H9 (cell line): Measurements from ENCODE around the gene SH2B2. TPM values are rescaled to one million over a fixed set of nuclear protein-coding genes. Genes with fewer than 3 reads are reported as not detected.

Source experiments
- DNase-seq: peaks from one replicate; pipeline ENCODE4 v3.0.0-alpha.2; 2017
- H2AFZ ChIP-seq: one replicate; pipeline ENCODE4 v1.6.1; 2013; ENCODE audit warnings: mild to moderate bottlenecking, low read length, control low read depth, moderate library complexity
- H2AK5ac ChIP-seq: 2 replicates; pipeline ENCODE4 v1.6.1; 2013; ENCODE audit warnings: low read length, control low read depth, mixed read lengths; ENCODE audit not compliant: insufficient read length
- H2BK120ac ChIP-seq: one replicate; pipeline ENCODE4 v1.6.1; 2013; ENCODE audit warnings: low read depth, mild to moderate bottlenecking, low read length, control low read depth, inconsistent platforms; ENCODE audit not compliant: poor library complexity, severe bottlenecking
- H2BK12ac ChIP-seq: 2 replicates; pipeline ENCODE4 v1.6.1; 2013; ENCODE audit warnings: low read length, control low read depth, mixed read lengths, low read depth; ENCODE audit not compliant: insufficient read length
- H2BK15ac ChIP-seq: 2 replicates; pipeline ENCODE4 v1.6.1; 2013; ENCODE audit warnings: low read depth, low read length, control low read depth
- H2BK20ac ChIP-seq: one replicate; pipeline ENCODE4 v1.6.1; 2013; ENCODE audit warnings: low read depth, mild to moderate bottlenecking, low read length, control low read depth, inconsistent platforms; ENCODE audit not compliant: poor library complexity, severe bottlenecking
- H2BK5ac ChIP-seq: 2 replicates; pipeline ENCODE4 v1.6.1; 2013; ENCODE audit warnings: low read length, control low read depth, mixed read lengths; ENCODE audit not compliant: insufficient read length
- H3K14ac ChIP-seq: 2 replicates; pipeline ENCODE4 v1.6.1; 2013; ENCODE audit warnings: low read length, control low read depth; ENCODE audit not compliant: insufficient read depth
- H3K18ac ChIP-seq: 2 replicates; pipeline ENCODE4 v1.6.1; 2013; ENCODE audit warnings: low read depth, mild to moderate bottlenecking, mixed read lengths, low read length, control low read depth; ENCODE audit not compliant: insufficient read length
- H3K23ac ChIP-seq: 2 replicates; pipeline ENCODE4 v1.6.1; 2013; ENCODE audit warnings: low read length, control low read depth, mixed read lengths, low read depth; ENCODE audit not compliant: insufficient read length
- H3K23me2 ChIP-seq: 2 replicates; pipeline ENCODE4 v1.6.1; 2013; ENCODE audit warnings: low read depth, mild to moderate bottlenecking, mixed read lengths, low read length, control low read depth; ENCODE audit not compliant: insufficient read length, poor library complexity, severe bottlenecking
- H3K27ac ChIP-seq: 2 replicates; pipeline ENCODE4 v1.5.1; 2013; ENCODE audit warnings: low read length, control low read depth, mixed read lengths, low read depth; ENCODE audit not compliant: insufficient read length
- H3K27me3 ChIP-seq: 2 replicates; pipeline ENCODE4 v1.6.1; 2013; ENCODE audit warnings: low read length, control low read depth, inconsistent platforms; ENCODE audit not compliant: insufficient read depth
- H3K4ac ChIP-seq: 2 replicates; pipeline ENCODE4 v1.6.1; 2013; ENCODE audit warnings: low read depth, mild to moderate bottlenecking, control low read depth, inconsistent platforms, low read length, moderate library complexity
- H3K4me1 ChIP-seq: 2 replicates; pipeline ENCODE4 v1.6.1; 2013; ENCODE audit warnings: low read length, control low read depth, inconsistent platforms; ENCODE audit not compliant: insufficient read depth
- H3K4me2 ChIP-seq: 2 replicates; pipeline ENCODE4 v1.6.1; 2013; ENCODE audit warnings: low read length, control low read depth, mixed read lengths; ENCODE audit not compliant: insufficient read length, insufficient read depth
- H3K56ac ChIP-seq: 2 replicates; pipeline ENCODE4 v1.6.1; 2013; ENCODE audit warnings: low read depth, mild to moderate bottlenecking, mixed read lengths, low read length, control low read depth; ENCODE audit not compliant: insufficient read length
- H3K79me1 ChIP-seq: 2 replicates; pipeline ENCODE4 v1.6.1; 2013; ENCODE audit warnings: low read depth, mild to moderate bottlenecking, moderate library complexity, low read length, control low read depth, inconsistent platforms; ENCODE audit not compliant: insufficient read depth, poor library complexity, severe bottlenecking
- H3K79me2 ChIP-seq: 2 replicates; pipeline ENCODE4 v1.6.1; 2013; ENCODE audit warnings: low read length, control low read depth, inconsistent platforms; ENCODE audit not compliant: insufficient read depth
- H3K9ac ChIP-seq: 2 replicates; pipeline ENCODE4 v1.6.1; 2013; ENCODE audit warnings: low read length, control low read depth, mixed read lengths; ENCODE audit not compliant: insufficient read length; ENCODE audit errors: extremely low read depth
- H3K9me3 ChIP-seq: one replicate; pipeline ENCODE4 v1.6.1; 2013; ENCODE audit warnings: low read depth, low read length, inconsistent platforms; ENCODE audit not compliant: control insufficient read depth
- H3T11ph ChIP-seq: one replicate; pipeline ENCODE4 v1.6.1; 2013; ENCODE audit warnings: mild to moderate bottlenecking, low read length, control low read depth, inconsistent platforms
- H4K20me1 ChIP-seq: one replicate; pipeline ENCODE4 v1.6.1; 2013; ENCODE audit not compliant: control insufficient read depth, insufficient read length, insufficient read depth
- H4K5ac ChIP-seq: 2 replicates; pipeline ENCODE4 v1.6.1; 2013; ENCODE audit warnings: low read depth, mild to moderate bottlenecking, mixed read lengths, low read length, control low read depth; ENCODE audit not compliant: insufficient read length
- H4K8ac ChIP-seq: replicated peaks from 2 replicates; pipeline ENCODE4 v1.6.1; 2013; ENCODE audit warnings: low read length, control low read depth, mixed read lengths, low read depth; ENCODE audit not compliant: insufficient read length
- H4K91ac ChIP-seq: 2 replicates; pipeline ENCODE4 v1.6.1; 2013; ENCODE audit warnings: low read depth, mild to moderate bottlenecking, moderate library complexity, mixed read lengths, low read length, control low read depth; ENCODE audit not compliant: insufficient read length
- H3K27ac Mint-ChIP-seq, 3 experiments: 2 replicates in 2 of 3; 3 replicates in 1 of 3; pipeline ENCODE4 v1.8.0; 2020 to 2021; ENCODE audit warnings: mixed read lengths in 3 of 3, mild to moderate bottlenecking in 1 of 3, moderate library complexity in 1 of 3
- H3K27me3 Mint-ChIP-seq: 2 replicates; pipeline ENCODE4 v1.8.0; 2021; ENCODE audit warnings: low read depth, mild to moderate bottlenecking, moderate library complexity, mixed read lengths
- H3K36me3 Mint-ChIP-seq, 3 experiments: 2 replicates in 2 of 3; 3 replicates in 1 of 3; pipeline ENCODE4 v1.8.0; 2020 to 2021; ENCODE audit warnings: low read depth in 3 of 3, mixed read lengths in 3 of 3; ENCODE audit not compliant: insufficient read depth in 1 of 3
- H3K4me1 Mint-ChIP-seq, 2 experiments: 2 replicates each; pipeline ENCODE4 v1.8.0; 2020; ENCODE audit warnings: mixed read lengths in 2 of 2
- H3K4me3 Mint-ChIP-seq, 2 experiments: 2 replicates in 1 of 2; 3 replicates in 1 of 2; pipeline ENCODE4 v1.8.0; 2020 to 2021; ENCODE audit warnings: mild to moderate bottlenecking in 2 of 2, mixed read lengths in 2 of 2, moderate library complexity in 1 of 2
- H3K9me3 Mint-ChIP-seq, 2 experiments: 2 replicates in 1 of 2; 3 replicates in 1 of 2; pipeline ENCODE4 v1.8.0; 2020; ENCODE audit warnings: mild to moderate bottlenecking in 2 of 2, mixed read lengths in 2 of 2, moderate library complexity in 1 of 2
- WGBS: extraction: QIAGEN DNeasy Blood & Tissue Kit; methylation state at CpG from one replicate; pipeline ENCODE4 v1.1.7; 2013; ENCODE audit warnings: missing lambda C conversion rate, low lambda C conversion rate, mixed read lengths; ENCODE audit not compliant: insufficient read length; ENCODE audit errors: extremely low coverage; 5-methylcytosine and 5-hydroxymethylcytosine counted together
- total RNA-seq: library from RNA; stranded (reverse); gene quantifications from 2 replicates; pipeline ENCODE4 v1.2.1, GENCODE V29; 2021
- TF ChIP-seq, protein P1 (sequence below): fragments of 200-600 bp; sonication (generic); conservative IDR thresholded peaks from 3 replicates; pipeline ENCODE4 v1.8.0; 2021; ENCODE audit warnings: antibody characterized with exemption, mild to moderate bottlenecking

Gene SH2B2
- total RNA-seq, 1 experiment from 2014 or later = 10.4 TPM

DNA sequence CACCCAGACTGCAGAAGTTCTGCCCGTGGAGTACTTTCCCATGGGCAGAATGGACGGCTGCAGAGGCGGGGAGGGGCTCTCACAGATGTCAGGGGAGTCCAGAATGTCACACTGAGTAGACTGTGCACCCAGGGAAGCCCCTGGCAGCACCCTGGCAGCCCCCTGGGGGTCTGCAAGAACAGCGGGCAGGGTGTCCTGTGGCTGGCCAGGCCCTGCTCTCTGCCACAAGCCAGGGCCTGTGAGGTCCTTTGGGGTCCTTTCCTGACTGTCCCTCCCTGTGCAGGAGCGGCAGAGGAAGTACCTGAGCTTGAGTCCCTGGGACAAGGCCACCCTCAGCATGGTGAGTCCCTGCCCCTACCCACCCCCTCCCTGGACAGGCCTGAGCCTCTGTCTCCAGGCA, 6.1 kb upstream of the SH2B2 start:
- H3K4me1 ChIP-seq = no peaks in the 10 kb centered on the region
- no peaks in the 10 kb centered on the region for H4K20me1 ChIP-seq
- H3K23me2 ChIP-seq = no peaks in the 10 kb centered on the region
- no peaks in the 10 kb centered on the region for H3K79me2 ChIP-seq
- H3K23ac ChIP-seq = no peak overlapping the region
- no CpG with 5 or more reads among the region's 5 CpGs for WGBS
- no peak overlapping the region for H2BK20ac ChIP-seq
- H3K27me3 ChIP-seq = no peaks in the 10 kb centered on the region
- no peak overlapping the region for H2BK15ac ChIP-seq
- no peak overlapping the region for H2BK5ac ChIP-seq
- H3K18ac ChIP-seq = no peak overlapping the region
- H2BK12ac ChIP-seq = no peak overlapping the region
- no peak overlapping the region for H3T11ph ChIP-seq
- no peak overlapping the region for H3K27ac ChIP-seq
- H3K9me3 ChIP-seq = no peaks in the 10 kb centered on the region
- no peak overlapping the region for H4K91ac ChIP-seq
- no peak overlapping the region for H2BK120ac ChIP-seq
- no peak overlapping the region for H3K27ac Mint-ChIP-seq
- H3K27me3 Mint-ChIP-seq = peaks cover 12% of the 10 kb centered on the region
- H3K56ac ChIP-seq = no peak overlapping the region
- H3K4me1 Mint-ChIP-seq = peaks cover 10 to 20% of the 10 kb centered on the region in 2 experiments
- no peak overlapping the region for H4K8ac ChIP-seq
- H2AK5ac ChIP-seq = no peak overlapping the region
- no peak overlapping the region for H3K9ac ChIP-seq
- H3K14ac ChIP-seq = no peak overlapping the region
- DNase-seq = no peak
- no peak overlapping the region for H3K4ac ChIP-seq
- H4K5ac ChIP-seq = no peak overlapping the region
- H3K4me3 Mint-ChIP-seq = no peak overlapping the region
- no peaks in the 10 kb centered on the region for H3K9me3 Mint-ChIP-seq
- H3K36me3 Mint-ChIP-seq = no peaks in the 10 kb centered on the region
- H3K4me2 ChIP-seq = no peak overlapping the region
- TF ChIP-seq, protein P1, sequence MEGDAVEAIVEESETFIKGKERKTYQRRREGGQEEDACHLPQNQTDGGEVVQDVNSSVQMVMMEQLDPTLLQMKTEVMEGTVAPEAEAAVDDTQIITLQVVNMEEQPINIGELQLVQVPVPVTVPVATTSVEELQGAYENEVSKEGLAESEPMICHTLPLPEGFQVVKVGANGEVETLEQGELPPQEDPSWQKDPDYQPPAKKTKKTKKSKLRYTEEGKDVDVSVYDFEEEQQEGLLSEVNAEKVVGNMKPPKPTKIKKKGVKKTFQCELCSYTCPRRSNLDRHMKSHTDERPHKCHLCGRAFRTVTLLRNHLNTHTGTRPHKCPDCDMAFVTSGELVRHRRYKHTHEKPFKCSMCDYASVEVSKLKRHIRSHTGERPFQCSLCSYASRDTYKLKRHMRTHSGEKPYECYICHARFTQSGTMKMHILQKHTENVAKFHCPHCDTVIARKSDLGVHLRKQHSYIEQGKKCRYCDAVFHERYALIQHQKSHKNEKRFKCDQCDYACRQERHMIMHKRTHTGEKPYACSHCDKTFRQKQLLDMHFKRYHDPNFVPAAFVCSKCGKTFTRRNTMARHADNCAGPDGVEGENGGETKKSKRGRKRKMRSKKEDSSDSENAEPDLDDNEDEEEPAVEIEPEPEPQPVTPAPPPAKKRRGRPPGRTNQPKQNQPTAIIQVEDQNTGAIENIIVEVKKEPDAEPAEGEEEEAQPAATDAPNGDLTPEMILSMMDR = no peak
- H2AFZ ChIP-seq = no peak overlapping the region
- no peaks in the 10 kb centered on the region for H3K79me1 ChIP-seq
